Pons (tissue), 1 donor: ENCODE measurements around the gene ANKRD40.

Source experiments
- DNase-seq: peaks from one replicate; pipeline ENCODE4 v3.0.0-alpha.2; 2016; ENCODE audit warnings: low spot score

Gene ANKRD40

DNA sequence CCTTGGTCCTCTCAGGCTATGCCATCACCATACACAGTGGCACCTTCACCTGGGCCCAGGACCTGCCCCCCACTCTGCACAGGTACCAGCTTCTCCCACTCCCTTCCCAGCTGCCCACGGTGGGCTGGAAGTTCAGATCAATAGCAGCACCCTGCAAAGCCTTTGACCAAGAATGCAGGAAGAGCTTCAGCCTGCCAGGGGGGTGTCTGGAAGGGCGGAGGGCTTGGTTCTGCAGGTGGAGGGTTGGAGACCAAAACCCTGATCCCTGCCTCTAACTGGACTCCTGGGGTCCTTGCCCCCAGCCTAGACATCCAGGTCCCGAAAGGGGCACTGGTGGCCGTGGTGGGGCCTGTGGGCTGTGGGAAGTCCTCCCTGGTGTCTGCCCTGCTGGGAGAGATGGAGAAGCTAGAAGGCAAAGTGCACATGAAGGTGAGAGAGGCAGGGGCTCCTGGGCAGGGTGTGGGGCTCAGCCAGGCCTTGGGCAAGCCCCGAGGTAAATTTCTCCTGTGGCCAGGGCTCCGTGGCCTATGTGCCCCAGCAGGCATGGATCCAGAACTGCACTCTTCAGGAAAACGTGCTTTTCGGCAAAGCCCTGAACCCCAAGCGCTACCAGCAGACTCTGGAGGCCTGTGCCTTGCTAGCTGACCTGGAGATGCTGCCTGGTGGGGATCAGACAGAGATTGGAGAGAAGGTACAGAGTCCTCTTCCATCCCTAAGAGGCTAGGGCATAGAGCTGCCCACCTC, 38.7 kb downstream of the ANKRD40 start:
- no peak for DNase-seq

DNA sequence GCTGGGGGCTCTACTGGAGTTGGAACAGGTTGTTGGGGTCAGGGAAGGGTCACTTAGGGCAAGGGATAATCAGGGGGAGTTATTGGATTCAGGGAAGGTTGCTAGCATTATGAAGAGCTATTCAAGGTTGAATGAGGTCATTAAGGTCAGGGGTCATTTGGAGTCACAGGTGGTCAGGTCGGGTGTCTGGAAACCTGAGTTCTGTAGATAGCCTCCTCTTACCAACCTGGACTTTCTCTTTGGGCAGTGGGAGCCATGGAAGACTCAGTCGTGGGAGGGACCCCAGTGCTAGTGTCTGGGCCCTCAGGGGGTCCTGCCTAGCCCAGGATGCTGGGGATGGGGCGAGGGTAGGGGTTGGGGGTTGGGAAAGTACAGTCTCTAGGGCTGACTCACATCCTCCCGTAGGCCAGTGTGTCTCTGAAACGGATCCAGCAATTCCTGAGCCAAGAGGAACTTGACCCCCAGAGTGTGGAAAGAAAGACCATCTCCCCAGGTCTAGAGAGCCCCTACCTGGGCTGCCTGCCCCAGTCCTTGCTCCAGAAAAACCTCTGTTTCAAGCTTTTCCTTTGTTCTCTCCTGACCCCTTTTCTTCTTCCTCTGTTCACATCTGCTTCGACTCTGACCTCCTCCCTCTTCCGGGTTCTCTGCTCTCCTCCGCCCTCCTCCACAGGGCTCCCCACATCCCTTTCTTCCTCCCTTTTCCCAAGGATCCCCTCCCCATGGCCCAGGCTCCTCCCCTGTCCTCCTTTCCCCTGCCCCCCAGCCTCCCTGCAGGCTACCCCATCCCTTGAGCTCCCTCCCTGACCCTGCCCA, 39.5 kb downstream of the ANKRD40 start:
- no peak for DNase-seq

DNA sequence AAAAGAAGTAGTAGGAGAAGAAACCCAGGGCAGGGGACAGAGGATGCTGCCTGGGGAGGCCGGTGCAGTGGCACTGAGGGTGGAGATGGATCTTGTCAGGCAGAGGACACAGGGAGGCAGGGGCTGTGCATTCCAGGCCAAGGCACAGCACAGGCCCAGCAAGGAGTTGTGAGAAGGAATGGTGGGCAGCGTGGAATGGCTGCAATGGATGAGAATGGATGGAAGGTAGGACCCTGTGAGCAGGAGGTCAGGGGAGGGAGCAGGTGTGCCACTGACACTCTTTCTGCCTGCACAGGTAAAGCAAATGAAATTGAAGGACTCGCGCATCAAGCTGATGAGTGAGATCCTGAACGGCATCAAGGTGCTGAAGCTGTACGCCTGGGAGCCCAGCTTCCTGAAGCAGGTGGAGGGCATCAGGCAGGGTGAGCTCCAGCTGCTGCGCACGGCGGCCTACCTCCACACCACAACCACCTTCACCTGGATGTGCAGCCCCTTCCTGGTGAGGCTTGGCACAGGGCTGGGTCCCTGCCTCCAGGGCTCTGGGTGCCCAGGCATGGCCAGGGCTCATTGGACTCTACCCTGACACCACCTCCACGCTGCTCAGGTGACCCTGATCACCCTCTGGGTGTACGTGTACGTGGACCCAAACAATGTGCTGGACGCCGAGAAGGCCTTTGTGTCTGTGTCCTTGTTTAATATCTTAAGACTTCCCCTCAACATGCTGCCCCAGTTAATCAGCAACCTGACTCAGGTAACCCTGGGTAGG, 40.3 kb downstream of the ANKRD40 start:
- DNase-seq = no peak

DNA sequence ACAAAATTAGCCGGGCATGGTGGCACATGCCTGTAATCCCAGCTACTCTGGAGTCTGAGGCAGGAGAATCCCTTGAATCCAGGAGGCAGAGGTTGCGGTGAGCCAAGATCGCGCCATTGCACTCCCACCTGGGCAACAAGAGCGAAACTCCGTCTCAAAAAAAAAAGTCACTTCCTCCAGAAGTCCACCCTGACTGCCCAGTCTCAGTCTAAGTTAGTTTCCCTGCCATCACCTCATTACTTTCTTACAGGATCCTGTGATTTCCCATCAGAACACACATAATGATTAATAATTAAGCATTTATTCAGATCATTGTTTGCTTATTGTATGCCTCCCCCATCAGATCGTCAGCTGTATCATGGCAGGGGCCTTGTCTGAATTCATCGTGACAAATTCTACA, 41.4 kb downstream of the ANKRD40 start:
- DNase-seq = no peak

DNA sequence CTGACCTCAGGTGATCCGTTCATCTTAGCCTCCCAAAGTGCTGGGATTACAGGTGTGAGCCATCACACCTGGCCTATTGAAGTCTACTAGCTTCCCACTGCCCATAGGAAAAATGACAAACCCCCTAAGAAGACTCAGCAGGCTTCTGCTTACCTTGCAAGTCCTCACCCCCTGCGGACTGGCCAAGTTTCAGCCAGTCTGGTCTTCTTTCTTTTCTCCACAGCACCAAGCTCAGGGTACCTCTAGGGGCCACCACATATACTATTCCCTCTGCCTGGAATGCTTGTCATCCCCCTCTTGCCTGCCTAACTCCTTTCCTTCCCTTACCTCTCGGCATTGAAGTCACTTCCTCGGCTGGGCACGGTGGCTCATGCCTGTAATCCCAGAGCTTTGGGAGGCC, 41.9 kb downstream of the ANKRD40 start:
- DNase-seq = no peak

DNA sequence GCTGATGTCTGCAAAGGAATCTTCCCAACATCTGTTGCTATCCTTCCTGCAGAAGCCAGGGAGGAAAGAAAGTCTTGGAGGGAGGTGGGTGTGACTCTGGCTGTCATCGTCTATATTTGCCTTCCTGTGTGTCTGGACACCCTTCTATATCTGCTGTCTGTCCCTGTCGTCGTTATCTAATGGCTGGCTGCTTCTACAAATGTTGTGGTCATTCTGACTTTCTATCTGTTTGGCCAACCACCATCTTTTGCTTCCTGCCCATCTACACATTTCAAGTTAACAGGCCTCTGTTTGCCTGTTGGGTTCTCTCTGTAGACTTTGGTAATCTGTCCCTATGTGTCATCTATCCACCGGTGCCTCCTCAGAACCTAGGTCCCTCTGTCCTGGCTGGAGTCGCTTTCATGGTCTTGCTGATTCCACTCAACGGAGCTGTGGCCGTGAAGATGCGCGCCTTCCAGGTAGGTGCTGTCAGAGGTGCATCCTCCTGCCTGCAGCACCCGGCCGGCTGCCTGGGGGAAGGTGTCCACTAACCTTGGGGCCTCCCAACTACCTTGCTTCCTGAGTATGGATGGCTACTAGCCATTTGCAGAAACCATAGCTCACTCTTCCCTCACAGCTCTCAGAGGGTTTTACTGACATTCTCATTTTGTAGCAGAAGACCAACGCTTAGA, 42.8 kb downstream of the ANKRD40 start:
- DNase-seq = no peak

DNA sequence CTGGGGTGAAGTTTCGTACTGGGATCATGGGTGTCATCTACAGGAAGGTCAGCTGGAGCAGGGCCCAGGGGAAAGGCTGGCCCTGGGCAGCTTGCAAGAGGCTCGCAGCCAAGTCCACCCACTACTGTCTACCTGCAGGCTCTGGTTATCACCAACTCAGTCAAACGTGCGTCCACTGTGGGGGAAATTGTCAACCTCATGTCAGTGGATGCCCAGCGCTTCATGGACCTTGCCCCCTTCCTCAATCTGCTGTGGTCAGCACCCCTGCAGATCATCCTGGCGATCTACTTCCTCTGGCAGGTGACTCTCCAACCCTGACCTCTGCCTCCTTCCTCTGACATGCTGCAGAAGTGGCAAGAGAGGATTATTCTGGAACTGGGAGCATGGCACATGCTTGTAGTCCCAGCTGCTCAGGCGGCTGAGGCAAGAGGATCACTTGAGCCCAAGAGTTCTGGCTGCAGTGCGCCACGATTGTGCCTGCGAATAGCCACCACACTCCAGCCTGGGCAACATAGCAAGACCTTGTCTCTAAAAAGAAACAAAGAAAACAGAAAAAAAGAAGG, 43.8 kb downstream of the ANKRD40 start:
- no peak for DNase-seq

DNA sequence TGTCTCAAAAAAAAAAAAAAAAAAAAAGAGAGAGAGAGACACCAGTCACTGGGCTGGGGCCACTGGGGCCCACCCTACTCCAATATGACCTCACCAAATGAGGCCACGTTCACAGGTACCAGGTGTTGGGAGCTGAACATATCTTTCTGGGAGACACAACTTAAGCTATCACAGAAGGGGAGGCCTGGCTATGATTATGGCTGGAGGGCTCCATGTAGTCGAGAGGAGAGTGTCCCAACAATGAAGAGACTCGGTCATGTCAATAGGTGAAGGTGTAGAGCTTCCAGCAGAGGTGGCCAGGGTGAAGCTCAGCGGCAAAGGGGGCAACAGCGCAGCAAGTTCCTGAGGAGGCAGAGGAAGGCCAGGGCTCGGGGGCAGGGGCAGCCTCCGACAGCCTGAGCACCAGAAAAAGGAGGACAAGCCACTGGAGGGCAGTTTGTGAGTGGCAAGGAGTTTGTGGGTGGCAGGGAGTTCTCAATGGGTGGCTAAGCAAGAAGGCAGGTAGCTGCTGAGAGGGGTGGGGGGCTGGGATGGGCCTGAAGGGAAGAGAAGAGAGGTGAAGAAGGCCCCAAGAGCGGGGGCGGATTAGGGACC, 45.0 kb downstream of the ANKRD40 start:
- DNase-seq = no peak

DNA sequence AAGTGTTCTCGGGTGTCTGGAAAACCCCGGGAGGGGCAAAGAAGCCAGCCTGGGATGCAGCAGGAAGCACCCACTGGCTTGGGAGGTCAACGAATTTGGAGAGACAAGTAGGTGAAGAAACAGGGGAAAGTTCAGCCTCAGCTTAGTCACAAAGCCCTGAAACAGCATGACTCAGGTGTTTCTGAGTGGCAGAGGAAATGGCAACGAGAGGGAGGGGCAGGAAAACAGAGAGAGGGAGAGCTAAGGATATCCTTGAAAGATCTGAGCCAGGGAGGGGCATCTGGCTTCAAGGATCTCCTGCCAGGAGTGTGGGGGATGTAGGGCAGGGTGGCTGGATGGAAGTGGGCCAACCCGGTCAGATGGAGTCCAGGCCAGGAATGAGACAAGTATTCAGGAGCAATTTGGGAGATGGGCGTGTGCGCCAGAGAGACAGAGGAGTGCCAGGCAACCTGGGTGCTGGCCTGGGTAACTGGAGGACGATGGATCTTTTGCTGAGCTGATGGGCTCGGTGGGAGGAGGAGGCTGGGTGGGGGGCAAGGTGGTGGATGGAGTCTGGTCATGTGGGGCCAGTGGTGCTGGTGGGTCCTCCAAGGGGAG, 45.8 kb downstream of the ANKRD40 start:
- DNase-seq = no peak

DNA sequence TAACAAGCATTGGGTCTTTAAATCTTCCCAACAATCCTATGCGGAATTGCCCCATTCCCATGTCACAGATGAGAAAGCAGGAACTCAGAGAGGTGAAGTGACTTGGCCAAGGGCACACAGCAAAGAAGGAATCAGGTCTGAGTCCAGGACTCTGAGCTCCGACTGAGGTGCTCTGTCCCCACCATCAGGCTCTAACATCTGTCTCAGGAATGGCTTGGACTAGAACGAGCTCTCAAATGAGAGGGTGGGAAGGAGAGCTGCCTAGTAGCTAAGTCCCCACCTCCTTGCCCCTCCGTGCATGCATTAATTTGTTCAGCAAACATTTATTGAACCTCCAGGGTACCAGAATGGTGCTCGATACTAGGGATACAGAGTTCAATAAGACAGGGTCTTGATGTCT, 46.4 kb downstream of the ANKRD40 start:
- no peak for DNase-seq

DNA sequence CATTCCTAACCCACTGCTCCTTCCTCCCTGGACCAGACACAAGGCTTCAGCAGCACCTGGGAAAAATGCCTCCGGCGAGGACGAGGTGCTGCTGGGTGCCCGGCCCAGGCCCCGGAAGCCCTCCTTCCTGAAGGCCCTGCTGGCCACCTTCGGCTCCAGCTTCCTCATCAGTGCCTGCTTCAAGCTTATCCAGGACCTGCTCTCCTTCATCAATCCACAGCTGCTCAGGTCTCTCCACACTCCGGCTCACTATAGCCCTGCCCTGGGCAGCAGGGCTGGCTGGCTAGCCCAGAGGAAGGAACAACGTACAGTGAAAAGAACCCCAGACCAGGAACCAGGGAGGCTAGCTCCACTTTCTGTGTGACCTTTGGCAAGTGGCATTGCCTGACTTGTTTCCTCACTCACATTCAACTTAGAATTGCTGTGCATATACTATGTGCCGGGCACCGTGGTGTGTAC, 46.8 kb downstream of the ANKRD40 start:
- DNase-seq = no peak

DNA sequence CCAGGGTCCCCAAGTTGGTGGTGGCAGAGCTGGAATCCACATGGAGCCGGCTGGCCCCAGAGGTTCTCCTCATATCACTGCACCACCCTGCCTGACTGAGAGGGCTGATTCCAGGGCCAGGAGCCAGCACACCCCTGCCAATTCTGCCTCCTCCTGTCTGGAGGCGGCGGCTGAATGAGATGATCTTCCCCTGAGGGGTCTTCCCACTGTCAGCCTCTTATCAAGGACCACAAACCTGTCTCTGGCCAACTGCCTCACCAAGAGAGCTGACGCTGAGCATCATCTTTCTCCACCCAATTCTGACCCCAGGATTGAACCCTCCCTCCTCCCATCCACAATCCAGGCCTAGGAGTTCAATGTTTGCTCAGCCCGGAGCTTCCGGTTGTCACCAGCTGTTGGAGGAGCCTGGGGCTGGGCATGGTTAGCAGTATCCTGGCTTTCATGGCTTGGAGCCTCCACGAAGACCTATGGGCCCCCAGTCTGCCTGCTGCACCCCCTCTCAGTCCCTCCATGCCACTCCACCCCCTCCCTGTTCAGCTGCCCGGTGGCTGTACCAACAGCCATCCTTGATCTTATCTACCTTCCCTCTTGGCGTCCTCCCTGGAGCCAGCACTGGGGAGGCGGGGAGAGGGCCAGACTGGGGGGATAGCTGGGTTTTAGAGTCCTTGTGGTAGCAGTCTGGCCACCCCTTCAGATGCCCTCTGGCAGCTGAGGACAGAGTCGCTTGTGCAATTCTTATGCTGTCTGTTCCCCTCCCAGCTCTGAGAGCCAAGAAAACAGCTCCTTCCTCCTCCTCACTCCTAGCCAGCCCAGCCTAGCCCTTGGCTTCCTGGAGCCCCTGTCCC, 47.5 kb downstream of the ANKRD40 start:
- DNase-seq = no peak

DNA sequence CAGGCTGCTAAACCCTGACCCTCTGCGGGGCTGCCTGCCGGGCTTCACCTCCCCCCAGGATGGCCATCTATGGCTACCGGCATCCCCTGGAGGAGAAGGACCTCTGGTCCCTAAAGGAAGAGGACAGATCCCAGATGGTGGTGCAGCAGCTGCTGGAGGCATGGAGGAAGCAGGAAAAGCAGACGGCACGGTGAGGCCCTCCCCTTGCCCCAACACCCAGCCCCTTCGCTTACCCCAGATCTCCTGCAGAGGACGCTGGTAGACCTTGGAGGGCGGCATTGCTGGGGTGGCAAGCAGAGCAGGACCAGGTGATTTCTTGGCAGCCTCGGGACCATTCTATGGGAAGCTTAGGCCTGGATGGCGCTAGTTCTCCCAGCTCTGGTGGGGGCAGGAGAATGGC, 48.5 kb downstream of the ANKRD40 start:
- no peak for DNase-seq

DNA sequence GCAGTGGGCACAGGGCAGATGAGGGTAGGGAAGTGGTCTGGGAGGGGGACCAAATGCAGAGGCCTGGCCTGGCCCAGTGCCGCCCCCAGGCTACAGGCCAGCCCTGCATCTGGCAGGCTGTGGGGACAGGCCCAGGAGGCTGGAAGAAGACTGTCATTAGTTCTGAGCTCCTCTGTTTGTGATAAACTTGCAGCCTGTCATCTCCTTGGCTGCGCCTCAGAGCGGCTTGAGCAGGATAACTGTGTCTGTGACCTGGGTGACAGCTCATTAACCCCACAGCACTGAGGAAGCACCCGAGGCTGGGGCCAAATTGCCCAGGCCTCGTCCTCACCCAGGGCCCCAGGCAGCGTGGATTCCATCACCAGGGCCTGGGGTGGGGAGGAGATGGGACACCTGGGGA, 49.1 kb downstream of the ANKRD40 start:
- no peak for DNase-seq

DNA sequence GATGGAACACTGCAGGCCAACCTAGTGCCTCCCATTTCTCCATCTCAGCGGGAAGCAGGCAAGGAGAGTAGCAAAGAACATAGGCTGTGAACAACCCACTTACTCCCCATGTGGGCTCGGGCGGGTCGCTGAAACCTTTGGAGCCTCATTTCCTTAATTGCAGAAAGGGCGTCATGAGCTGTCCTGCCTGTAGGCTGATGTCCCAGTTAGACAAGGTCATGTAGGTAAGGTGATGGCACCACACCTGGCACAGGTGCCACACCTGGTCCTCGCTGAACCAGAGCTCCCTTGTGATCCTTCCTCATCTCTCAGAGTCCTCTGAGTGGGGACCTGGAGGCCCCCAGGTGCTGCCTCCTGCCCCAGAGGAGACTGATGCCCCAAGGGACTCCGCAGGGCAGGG, 50.1 kb downstream of the ANKRD40 start:
- DNase-seq = no peak

DNA sequence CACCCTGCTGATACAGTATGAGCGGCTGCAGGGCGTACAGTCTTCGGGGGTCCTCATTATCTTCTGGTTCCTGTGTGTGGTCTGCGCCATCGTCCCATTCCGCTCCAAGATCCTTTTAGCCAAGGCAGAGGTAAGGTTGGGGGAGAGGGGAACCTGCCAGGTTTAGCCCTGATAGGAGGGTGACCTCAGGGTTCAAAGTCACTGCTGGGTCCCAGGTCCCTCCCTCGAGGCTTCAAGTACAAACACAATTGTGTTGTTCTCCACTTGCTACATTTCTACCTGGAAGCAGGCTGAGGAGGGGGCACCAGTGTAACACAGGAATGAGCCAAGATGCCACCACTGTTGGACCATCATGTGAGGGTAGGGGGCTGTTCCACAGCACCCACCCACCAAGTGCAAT, 50.7 kb downstream of the ANKRD40 start:
- no peak for DNase-seq

DNA sequence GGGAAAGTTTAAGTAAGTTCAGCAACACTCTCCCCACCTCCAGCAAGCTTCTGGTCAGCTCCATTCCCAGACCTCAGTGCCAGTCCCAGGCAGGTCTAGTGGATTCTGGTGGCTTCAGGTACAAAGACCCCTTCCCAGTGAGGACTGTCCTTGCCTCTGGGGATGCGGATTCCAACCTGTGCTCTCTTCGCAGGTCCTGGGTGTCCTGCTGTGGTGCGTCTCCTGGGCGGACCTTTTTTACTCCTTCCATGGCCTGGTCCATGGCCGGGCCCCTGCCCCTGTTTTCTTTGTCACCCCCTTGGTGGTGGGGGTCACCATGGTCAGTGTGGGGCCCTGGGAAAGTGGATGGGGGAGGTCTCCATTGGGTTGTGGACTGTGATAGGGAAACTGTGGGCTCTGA, 51.2 kb downstream of the ANKRD40 start:
- no peak for DNase-seq

DNA sequence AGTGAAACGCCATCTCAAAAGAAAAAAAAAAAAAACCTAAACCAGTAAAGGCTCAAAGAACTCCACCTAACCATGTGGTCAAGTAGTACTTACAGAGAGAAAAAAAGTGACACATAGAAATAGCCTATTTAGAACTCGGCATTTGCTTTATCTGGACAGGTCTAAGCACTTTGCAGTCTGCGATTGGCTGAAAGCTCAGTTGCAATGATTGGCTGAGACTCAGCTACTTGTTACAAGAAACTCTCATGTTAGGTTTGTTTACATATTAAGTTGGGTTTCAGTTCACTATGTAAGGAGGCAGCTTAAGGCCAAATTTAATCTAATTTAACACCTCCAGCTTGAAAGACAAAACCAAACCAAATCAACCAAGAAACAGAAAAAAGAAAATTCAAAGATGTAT, 54.0 kb downstream of the ANKRD40 start:
- no peak for DNase-seq

DNA sequence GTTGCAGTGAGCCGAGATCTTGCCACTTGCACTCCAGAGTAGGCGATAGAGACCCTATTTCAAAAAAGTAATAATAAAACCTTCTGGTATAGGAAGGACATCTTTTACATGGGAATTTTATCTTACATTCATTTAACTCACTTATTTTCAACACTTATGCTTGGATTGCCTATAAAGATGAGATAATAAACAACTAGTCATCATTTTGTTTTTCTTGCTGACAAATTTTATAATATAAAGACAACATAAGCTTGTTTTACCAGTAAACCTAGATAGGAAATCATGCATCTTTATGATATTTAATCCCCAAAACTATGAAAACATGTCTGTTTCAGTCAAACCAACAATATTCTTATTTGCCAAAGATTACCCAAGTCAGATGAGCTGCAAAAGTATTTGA, 56.1 kb downstream of the ANKRD40 start:
- no peak for DNase-seq
